Tibial nerve (tissue), 3 donors: Measurements from ENCODE around the gene XPO4.

ENCODE experiments used
- POLR2A ChIP-seq, 2 donors: fragments of 450-650 bp; IDR thresholded peaks; one replicate each; pipeline ENCODE4 v1.6.1; 2017; ENCODE audit warnings: antibody characterized with exemption in 2 of 2, mild to moderate bottlenecking in 2 of 2, moderate library complexity in 2 of 2
- TF ChIP-seq, protein P1 (sequence below), 5 experiments: fragments of 200-600 bp in 3 of 5; fragments of 450-650 bp in 2 of 5; sonication (generic) in 3 of 5; IDR thresholded peaks; one replicate each; pipeline ENCODE4 v1.5.1; 2016 to 2019; ENCODE audit warnings: antibody characterized with exemption in 5 of 5, mild to moderate bottlenecking in 3 of 5, moderate library complexity in 2 of 5

- TF ChIP-seq, protein P1, sequence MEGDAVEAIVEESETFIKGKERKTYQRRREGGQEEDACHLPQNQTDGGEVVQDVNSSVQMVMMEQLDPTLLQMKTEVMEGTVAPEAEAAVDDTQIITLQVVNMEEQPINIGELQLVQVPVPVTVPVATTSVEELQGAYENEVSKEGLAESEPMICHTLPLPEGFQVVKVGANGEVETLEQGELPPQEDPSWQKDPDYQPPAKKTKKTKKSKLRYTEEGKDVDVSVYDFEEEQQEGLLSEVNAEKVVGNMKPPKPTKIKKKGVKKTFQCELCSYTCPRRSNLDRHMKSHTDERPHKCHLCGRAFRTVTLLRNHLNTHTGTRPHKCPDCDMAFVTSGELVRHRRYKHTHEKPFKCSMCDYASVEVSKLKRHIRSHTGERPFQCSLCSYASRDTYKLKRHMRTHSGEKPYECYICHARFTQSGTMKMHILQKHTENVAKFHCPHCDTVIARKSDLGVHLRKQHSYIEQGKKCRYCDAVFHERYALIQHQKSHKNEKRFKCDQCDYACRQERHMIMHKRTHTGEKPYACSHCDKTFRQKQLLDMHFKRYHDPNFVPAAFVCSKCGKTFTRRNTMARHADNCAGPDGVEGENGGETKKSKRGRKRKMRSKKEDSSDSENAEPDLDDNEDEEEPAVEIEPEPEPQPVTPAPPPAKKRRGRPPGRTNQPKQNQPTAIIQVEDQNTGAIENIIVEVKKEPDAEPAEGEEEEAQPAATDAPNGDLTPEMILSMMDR (IDR thresholded peaks at IDR 0.05), result no peak
- TF ChIP-seq POLR2A (IDR thresholded peaks at IDR 0.05), result no peak
These were observed 153.2 kb downstream of the XPO4 start for GRCh38 chr13:20749377-20749776.
